ENCODE data around the gene IL26.

The IL26 gene

DNA sequence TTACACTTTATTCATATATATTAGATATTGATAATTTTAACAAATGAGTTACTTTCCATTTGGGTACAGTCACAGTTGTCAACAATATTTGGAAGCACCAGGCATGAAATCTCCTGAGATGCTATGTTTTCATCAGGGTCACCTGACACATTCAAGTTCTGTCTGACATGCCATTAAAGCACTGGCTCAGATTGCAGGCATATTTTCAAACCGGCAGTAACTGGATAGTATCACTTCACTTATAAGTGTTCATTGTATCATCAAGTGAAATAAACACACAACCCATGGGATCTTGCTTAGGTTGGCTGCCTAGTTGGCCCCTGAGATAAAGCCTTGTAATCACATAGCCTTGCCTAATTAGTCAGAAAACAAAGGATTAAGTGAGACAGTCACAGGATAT, 70.8 kb downstream of the IL26 start:
- DNase-seq (ENCODE audit: low read depth) = no peak

Measured in stromal cell of bone marrow (primary cell).